NCI-H510A (cell line): Measurements from ENCODE around the gene SPDYE9.
"Not testable (repeated sequence)": the region's sequence is repeated elsewhere in the genome, so short reads cannot be mapped to it uniquely, and the experiment has no call there.

Source experiments
- DNase-seq: peaks from one replicate; lab custom pipeline; 2025; lab: John Stamatoyannopoulos, UW

Gene SPDYE9, protein sequence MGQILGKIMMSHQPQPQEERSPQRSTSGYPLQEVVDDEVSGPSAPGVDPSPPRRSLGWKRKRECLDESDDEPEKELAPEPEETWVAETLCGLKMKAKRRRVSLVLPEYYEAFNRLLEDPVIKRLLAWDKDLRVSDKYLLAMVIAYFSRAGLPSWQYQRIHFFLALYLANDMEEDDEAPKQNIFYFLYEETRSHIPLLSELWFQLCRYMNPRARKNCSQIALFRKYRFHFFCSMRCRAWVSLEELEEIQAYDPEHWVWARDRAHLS

DNA sequence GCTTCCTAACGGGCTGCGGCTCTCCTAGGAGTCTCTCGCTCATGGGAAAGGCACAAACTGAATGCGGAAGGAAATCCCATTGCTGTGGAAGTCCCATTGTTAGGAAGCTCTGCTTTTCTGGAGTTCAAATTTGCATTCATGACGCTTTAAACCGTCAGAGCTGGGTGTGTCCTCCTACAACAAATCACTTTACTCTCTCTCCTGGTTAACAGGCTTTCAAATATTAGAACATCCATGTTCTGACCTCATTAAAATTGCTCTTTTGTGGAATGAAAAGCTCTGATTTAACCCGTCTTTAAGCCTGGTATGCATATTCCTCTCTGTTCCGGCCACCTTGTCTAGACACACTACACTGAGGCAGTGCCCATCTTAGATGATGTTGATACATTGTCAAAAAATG is at the start of gene SPDYE9:
SPDYE9 (minus strand) TSS at position 101 of the 400 bp plus-strand sequence. CDS start 1,800 bp downstream, outside the sequence.
- DNase-seq, result not testable (repeated sequence)

DNA sequence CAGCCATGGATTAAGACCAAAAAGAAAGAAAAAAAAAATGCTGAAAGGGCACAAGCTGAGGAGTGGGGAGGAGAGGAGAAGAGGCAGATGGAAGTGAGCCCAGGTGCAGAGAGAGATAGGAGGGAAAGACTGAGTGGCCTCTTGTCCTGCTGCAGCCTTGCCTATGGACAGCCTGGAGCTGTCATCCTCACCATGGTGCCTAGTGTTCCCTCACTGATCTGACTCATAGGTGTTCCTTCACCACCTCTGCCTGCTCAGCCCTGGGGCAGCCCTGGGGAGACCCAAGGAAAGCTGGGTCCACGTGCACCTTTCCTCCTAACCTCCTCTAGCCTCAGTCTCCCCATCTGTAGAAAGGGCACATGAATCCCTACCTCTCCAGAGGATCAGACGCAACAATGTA is 49.0 kb upstream of the SPDYE9 start:
- not testable (repeated sequence) for DNase-seq

DNA sequence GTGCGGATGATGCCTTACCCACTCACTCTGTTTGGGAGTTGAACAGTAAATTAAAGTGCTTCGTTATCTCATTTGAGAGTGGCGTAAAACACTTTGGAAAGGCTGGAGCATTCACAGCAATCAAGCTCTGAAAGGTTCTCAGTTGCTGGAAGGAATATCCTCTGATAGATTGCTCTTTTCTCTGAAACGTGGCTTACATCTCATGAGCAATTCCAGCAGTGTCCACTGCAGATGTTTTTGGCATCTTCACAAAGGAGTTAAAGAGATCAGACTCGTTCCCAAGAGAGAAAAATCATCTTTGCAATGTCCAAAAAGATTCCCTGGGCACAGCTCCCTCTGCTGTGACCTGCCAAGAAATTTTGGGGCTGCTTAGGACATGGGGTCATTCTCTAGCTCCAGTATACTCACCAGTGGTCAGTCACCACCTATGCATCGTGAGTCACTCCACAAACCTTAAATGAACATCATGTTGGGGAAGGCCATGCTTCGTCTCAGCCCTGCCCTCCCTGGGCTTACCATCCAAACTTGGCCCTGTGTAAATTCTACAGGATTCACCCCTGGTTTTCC is 46.9 kb upstream of the SPDYE9 start:
- DNase-seq, result not testable (repeated sequence)

DNA sequence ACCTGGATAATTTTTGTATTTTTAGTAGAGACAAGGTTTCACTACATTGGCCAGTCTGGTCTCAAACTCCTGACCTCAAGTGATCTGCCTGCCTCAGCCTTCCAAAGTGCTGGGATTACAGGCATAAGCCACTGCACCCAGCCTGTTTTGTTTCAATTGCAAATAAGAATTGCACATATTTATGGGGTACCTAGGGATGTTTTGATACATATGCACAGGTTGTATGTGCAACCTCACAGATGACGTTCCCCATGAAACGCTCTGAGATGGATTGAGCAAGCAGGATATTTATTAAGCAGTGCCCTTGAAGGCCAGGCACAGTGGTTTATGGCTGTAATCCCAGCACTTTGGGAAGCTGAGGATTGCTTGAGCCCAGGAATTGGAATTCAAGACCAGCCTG is 44.8 kb upstream of the SPDYE9 start:
- DNase-seq, result not testable (repeated sequence)

DNA sequence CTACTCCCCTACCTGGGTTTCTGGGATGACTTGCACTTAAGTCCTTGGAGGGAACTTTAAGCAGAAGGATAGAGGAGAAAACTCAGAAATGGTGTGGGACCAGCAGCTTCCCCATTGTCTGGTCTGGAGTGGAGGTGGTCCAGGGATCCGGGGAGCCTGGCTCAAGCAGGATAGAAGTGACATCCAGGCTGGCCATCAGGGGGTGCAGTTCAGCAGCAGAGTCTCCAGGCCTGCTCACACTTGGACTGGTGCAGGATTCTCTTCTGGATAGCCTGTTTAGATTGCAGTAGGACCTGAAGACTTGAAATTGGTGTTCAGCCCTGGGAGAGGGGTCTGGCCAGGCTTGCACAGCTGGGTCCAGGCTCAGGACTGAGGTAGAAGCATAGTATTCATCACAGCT is 38.3 kb upstream of the SPDYE9 start:
- DNase-seq, result not testable (repeated sequence)

DNA sequence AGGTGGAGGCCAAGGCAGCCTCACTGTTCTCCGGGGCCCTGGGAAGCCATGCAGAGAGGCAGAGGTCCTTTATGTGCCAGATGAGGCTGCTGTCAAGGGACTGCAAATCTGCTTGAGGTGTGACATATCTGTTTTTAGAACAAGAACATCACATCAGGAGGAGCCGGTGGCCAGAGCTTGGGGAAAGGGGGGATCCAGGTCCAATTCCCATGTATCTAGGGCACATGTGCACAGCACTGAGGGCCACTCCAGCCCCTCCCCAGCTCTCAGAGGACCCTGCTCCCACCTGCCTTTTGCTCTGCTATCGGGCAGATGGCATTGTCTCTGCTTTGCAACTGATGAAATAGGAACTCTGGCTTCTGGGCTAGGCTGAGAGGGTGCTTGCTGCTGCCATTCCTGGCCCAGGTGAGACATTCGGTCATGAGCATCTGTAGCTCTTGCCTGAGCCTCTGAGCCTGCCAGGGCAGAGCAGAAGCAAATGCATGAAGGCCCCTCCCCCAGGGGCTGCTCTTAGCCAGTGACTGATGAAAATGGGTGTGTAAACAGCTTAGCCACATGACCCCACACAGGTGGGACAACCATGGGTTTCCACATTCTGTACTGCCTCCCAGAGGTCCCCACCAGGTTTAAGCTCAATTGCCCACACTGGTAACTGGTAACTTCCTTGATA is 37.1 kb upstream of the SPDYE9 start:
- not testable (repeated sequence) for DNase-seq

DNA sequence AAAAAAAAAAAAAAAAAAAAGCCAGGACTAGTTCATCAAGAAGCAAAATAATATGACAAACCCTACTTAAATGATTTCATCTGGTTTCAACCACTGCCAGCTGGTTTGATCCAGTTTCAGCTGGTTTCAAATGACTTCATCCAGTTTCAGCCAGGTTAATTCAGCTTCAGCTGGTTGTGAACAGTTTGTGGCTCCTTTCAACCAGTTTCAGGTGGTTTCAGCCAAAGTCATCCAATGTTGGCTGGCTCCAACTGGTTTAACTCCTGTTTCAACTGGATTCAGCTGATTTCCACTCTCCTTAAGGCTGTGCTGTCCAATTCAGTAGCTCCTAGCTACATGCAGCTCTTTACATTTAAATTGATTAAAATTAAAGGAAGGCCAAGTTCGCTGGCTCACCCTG is 32.3 kb upstream of the SPDYE9 start:
- DNase-seq, result not testable (repeated sequence)

DNA sequence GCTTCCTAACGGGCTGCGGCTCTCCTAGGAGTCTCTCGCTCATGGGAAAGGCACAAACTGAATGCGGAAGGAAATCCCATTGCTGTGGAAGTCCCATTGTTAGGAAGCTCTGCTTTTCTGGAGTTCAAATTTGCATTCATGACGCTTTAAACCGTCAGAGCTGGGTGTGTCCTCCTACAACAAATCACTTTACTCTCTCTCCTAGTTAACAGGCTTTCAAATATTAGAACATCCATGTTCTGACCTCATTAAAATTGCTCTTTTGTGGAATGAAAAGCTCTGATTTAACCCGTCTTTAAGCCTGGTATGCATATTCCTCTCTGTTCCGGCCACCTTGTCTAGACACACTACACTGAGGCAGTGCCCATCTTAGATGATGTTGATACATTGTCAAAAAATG is 28.0 kb downstream of the SPDYE9 start, which contains the start of gene SPDYE11:
SPDYE11 (minus strand) TSS at position 101 of the 400 bp plus-strand sequence. CDS start 1,800 bp downstream, outside the sequence.
- not testable (repeated sequence) for DNase-seq

DNA sequence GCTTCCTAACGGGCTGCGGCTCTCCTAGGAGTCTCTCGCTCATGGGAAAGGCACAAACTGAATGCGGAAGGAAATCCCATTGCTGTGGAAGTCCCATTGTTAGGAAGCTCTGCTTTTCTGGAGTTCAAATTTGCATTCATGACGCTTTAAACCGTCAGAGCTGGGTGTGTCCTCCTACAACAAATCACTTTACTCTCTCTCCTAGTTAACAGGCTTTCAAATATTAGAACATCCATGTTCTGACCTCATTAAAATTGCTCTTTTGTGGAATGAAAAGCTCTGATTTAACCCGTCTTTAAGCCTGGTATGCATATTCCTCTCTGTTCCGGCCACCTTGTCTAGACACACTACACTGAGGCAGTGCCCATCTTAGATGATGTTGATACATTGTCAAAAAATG is 56.2 kb downstream of the SPDYE9 start, which contains the start of gene SPDYE8:
SPDYE8 (minus strand) TSS at position 101 of the 400 bp plus-strand sequence. CDS start 1,800 bp downstream, outside the sequence.
- DNase-seq, result not testable (repeated sequence)
